ENCODE measurements around the gene SKIC3. TPM values are rescaled to one million over a fixed set of nuclear protein-coding genes. Genes with fewer than 3 reads are reported as not detected.

Gene SKIC3
- total RNA-seq (2014; rRNA removed; shearing (Covaris generic)): 36.8 and 44.8 TPM in 2 replicates

DNA sequence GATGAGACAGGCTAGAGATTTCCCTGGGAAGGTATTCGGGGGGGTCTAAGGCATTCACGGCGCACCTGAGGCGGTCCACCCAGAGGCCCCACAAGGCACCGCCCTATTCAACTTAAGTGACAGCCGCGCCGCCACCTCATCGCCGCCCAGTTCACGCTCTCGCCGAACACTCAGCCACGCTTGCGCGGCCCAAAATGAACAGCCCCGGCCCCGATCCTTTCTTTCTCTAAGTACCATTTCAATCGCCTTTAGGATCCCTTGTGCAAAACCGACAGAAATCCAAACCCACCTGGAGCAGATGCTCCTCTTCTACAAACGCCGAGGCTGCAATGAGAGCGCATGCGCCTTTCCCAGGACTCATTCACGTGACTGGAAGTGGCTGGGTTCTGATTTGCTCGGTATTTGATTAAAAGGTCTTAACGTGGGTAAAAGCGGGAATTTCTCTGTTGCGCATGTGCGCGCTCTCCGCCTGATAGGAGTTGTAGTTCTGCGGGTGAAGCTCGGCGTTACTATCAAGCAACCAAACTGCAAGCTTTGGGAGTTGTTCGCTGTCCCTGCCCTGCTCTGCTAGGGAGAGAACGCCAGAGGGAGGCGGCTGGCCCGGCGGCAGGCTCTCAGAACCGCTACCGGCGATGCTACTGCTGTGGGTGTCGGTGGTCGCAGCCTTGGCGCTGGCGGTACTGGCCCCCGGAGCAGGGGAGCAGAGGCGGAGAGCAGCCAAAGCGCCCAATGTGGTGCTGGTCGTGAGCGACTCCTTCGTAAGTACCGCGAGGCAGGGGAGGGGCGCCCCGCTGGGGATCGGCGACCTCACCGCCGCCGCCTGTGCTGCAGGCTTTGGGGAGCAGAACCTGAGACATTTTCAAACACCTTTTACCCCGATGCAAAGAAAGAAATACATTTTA, at the start of gene SKIC3, which contains the start of gene ARSK:
Gene SKIC3, minus strand, starts transcription at position 331 of the 902 bp plus-strand sequence. CDS start 7,827 bp downstream, outside the sequence.
Gene ARSK, plus strand, starts transcription at position 455 of the 902 bp plus-strand sequence. Its CDS starts 178 bp downstream, at position 633.
- DNase-seq (ENCODE audit: low read depth): peak; percentile 98

GRCh38 chr5:95600557-95600956, 45.8 kb upstream of the SKIC3 start:
- no peak for DNase-seq (ENCODE audit: low read depth)

DNA sequence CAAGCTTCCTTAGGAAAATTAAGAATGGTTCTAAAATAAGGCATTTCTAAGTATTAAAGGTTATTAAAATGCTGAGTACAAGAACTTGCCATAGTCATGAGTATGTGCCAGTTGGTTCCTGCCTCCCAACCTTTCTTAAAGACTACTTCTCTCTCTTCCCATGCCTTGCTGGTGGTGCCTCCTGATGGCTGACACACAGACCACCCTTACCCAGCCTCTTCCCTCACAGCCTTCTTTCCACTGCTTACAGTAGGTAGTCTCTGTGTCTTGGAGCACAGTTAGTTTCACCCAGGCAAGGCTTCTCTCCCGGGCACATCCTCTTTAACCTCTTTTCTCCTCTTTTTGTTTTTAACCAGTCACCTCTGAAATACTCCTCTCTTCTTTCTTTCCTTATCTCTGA, 44.5 kb upstream of the SKIC3 start:
- no peak for DNase-seq (ENCODE audit: low read depth)

DNA sequence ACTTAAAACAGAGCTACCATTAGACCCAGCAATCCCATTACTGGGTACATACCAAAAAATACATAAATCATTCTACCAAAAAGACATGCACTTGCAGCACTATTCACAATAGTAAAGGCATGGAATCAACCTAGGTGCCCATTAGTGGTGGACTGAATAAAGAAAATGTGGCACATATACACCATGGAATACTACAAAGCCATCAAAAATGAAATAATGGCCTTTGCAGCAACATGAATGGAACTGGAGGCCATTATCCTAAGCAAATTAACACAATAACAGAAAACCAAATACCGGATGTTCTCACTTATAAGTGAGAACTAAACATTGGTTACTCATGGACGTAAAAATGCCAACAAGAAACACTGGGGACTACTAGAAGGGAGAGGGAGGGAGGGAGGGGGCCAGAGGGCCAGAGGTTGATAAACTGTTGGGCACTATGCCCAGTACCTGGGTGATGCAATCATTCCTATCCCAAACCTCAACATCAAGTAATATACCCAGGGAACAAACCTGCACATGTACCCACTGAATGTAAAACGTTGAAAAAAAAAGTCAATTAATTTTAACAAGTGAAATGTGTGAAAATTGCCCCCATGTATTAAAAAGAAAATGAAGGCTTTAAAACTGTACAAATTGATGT, 40.6 kb upstream of the SKIC3 start:
- DNase-seq (ENCODE audit: low read depth): peak; percentile 39

DNA sequence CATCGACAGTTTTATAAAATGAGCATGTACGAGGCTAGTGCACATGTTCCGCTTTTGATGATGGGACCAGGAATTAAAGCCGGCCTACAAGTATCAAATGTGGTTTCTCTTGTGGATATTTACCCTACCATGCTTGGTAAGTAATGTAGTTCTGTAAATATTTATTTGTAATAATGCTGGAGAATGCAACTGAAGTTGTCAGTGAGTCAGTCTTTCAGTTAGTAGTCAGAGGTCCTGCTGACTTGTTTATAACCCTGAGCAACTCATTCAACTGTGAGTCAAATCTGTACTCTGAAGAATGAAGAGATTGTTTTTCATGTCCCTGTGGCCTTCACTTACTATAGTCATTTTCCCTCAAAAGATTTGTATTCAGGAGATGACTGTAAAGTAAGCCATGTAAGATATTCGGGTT, 36.7 kb upstream of the SKIC3 start:
- DNase-seq (ENCODE audit: low read depth): peak; percentile 74

- DNase-seq (ENCODE audit: low read depth): no peak
These were observed 36.1 kb upstream of the SKIC3 start for GRCh38 chr5:95590880-95591279.

DNA sequence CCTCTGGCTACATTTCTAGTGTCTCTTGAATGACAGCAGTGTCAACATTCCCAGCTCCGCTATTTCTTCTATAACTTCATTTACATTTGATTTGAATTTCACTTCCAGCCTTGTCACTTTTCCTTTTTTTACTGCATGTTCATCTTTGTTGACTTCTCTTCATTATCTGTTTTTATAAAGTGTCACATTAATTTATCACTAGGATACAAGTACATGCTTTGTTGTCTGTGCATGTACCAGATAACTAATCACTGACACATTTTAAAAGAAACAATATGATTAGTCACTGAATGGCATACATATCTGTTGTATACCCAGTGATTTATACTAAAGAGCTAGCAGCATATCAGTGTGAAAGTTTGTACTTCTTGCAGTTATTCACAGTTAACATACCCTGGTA, 29.2 kb upstream of the SKIC3 start:
- no peak for DNase-seq (ENCODE audit: low read depth)

- DNase-seq (ENCODE audit: low read depth): no peak
These were observed 26.8 kb upstream of the SKIC3 start for GRCh38 chr5:95581576-95581975.

- no peak for DNase-seq (ENCODE audit: low read depth)
These were observed 17.2 kb upstream of the SKIC3 start for GRCh38 chr5:95572016-95572415.

DNA sequence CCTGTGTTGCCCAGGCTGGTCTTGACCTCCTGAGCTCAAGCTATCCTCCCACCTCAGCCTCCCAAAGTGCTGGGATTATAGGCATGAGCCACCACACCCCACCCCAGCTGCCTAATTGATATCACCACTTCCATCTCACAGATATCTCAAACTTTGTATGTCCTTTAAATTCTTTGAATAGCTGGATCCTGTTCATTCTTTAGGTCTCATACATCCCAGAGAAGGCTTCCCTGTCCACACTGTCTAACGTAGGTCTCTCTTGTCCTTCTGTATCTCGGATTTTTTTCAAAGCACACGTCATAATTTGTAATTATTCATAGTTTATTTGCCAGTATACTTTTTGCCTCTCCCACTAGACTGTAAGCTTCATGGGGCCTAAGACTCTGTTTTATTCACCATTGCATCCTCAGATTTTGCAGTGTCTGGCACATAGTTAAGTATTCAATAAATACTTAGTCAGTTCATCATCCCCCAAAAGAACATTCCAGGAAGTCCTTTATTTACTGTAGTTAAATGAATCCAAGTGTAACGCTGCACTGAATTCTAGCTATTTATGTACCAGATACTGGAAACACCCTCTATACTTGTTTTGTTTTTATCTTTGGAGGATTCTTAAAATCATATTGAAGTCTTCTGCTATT, 10.6 kb upstream of the SKIC3 start:
- DNase-seq (ENCODE audit: low read depth): peak; percentile 23

- no peak for DNase-seq (ENCODE audit: low read depth)
These were observed 9.7 kb upstream of the SKIC3 start for GRCh38 chr5:95564450-95564849.

GRCh38 chr5:95563367-95563766, 8.6 kb upstream of the SKIC3 start:
- no peak for DNase-seq (ENCODE audit: low read depth)

GRCh38 chr5:95562282-95562681, 7.5 kb upstream of the SKIC3 start:
- no peak for DNase-seq (ENCODE audit: low read depth)

GRCh38 chr5:95557841-95558240, 3.1 kb upstream of the SKIC3 start:
- no peak for DNase-seq (ENCODE audit: low read depth)

- peak; percentile 17 for DNase-seq (ENCODE audit: low read depth)
These were observed 776 bp upstream of the SKIC3 start for GRCh38 chr5:95555553-95555952.

DNA sequence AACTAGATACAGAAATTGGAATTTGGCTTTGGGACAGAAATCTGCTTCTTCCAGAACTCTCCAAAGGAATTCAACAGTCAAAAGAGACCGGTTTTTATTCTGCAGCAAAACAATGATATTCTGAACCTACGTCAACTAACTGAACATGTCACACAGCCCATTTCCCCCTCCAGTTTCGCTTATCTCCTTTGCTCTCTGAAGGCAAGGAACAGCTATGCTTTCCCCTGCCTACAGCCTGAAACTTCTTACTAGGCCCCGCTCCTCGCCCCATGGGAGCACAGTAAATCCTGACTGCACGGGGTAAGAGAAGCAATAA, 488 bp downstream of the SKIC3 start:
- DNase-seq (ENCODE audit: low read depth): no peak

DNA sequence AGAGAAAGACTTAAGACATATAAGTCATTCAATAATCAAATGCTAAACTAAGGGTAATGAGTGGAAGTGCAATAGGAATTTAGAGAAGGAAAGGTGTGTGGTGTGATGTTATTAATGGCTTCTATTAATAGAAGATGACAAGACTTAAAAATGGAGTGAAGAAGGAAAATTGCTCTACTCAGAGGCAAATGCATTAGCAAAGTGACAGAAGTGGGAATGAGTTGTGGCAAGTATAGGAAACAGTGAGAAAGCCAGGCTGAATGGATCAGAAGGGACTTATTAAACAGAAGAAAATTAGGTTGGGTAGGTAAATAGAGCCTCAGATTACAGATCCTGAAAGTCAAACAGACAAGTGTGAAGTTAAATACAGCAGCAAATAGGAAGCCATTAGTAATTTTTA, 5.7 kb downstream of the SKIC3 start:
- no peak for DNase-seq (ENCODE audit: low read depth)

DNA sequence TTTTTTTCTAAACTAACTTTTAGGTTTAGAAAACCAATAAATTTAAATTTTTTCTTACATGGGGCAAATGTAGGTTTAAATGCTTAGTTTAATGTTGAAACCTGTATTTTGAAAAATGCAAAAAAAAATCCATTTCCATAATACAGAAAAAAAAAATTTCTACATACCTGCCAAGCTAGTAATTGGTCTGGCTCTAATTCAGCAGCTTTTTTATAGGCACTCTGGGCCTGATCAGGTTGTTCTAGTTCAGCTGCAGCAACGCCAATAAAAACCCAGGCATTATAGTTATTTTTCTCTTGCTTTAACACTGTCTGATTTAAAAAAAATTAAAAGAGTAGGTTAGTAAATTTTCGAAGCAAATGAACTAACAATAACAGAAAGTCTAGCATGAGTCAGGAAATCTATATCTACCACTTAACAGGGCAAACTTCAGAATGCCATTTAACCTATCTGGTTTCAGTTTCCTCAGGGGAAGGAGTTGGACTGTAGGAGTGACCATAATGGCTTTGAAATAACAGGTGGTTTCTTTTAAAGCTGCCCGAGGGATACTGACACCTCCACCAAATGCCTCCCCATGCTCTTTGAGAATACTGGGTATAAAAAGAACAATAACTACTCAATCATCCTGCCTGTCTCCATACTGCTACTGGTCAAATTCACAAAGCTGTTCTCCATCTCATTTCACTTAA, 11.6 kb downstream of the SKIC3 start:
- peak; percentile 8 for DNase-seq (ENCODE audit: low read depth)

GRCh38 chr5:95537501-95537900, 17.3 kb downstream of the SKIC3 start:
- no peak for DNase-seq (ENCODE audit: low read depth)

GRCh38 chr5:95533761-95534160, 21.0 kb downstream of the SKIC3 start:
- DNase-seq (ENCODE audit: low read depth): no peak

DNA sequence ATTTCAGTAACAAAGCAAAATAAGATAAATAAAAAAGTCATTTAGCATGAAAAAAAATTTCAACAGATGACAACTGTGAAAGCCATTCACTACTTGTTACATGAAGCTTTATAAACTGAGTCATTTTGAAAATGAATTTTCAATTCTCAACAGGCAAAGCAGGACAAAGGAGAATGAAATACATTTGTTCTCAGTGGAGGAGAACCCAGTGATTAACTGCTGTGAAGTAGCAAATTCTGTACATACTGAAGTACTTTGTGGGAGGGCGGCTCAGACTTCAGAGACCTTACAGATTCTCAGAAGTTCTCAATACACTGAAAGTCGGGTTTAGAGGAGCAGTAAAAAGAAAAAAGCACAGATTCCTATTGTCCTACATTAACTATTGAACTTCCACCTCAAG, 21.7 kb downstream of the SKIC3 start:
- DNase-seq (ENCODE audit: low read depth): no peak

GRCh38 chr5:95532415-95532814, 22.4 kb downstream of the SKIC3 start:
- DNase-seq (ENCODE audit: low read depth): no peak
